A549 (cell line): Measurements from ENCODE around the gene PLEKHG4B.

Experiments used
- CHD2 ChIP-seq: fragments of 150-350 bp; IDR thresholded peaks from 2 replicates; pipeline ENCODE4 v1.6.1; 2014; ENCODE audit warnings: low read length; ENCODE audit not compliant: partially characterized antibody
- CTCF ChIP-seq: fragments of >200 bp; sonication (Bioruptor Twin); formaldehyde crosslinking; IDR thresholded peaks from 3 replicates; pipeline ENCODE4 v1.5.1; 2016
- EHMT2 ChIP-seq: fragments of 200-600 bp; sonication (generic); IDR thresholded peaks from 2 replicates; pipeline ENCODE4 v1.6.1; 2016; ENCODE audit warnings: antibody characterized with exemption, low read depth, mild to moderate bottlenecking, moderate library complexity
- EP300 ChIP-seq, 2 experiments: fragments of >200 bp; sonication (Bioruptor Twin); formaldehyde crosslinking; IDR thresholded peaks; 2 replicates in 1 of 2; 3 replicates in 1 of 2; pipeline ENCODE4 v1.6.1; 2016 to 2017
- JUN ChIP-seq, 2 experiments: fragments of >200 bp; sonication (Bioruptor Twin); formaldehyde crosslinking; IDR thresholded peaks; 2 replicates in 1 of 2; 3 replicates in 1 of 2; pipeline ENCODE4 v1.6.1; 2016 to 2017
- KDM1A ChIP-seq: fragments of 200-600 bp; sonication (generic); IDR thresholded peaks from 2 replicates; pipeline ENCODE4 v1.6.1; 2016; ENCODE audit warnings: low read depth, mild to moderate bottlenecking
- MAZ ChIP-seq: fragments of 150-350 bp; IDR thresholded peaks from 2 replicates; pipeline ENCODE4 v1.6.1; 2014; ENCODE audit warnings: antibody characterized with exemption, low read depth, low read length, borderline replicate concordance
- POLR2A ChIP-seq: IDR thresholded peaks from 2 replicates; pipeline ENCODE4 v1.6.1; 2012; ENCODE audit warnings: mild to moderate bottlenecking, low read length
- POLR2AphosphoS2 ChIP-seq: conservative IDR thresholded peaks from 2 replicates; pipeline ENCODE4 v1.6.1; 2012; ENCODE audit warnings: low read length, improper control_type of control experiment, inconsistent platforms
- RARB ChIP-seq: fragments of 250-450 bp; sonication (Bioruptor Pico); IDR thresholded peaks from 2 replicates; pipeline ENCODE4 v1.8.0; 2021; ENCODE audit warnings: mild to moderate bottlenecking, moderate library complexity
- USF2 ChIP-seq: fragments of 450-650 bp; IDR thresholded peaks from 2 replicates; pipeline ENCODE4 v1.6.1; 2014; ENCODE audit warnings: antibody characterized with exemption
- ZNF302 ChIP-seq: fragments of 250-450 bp; sonication (Bioruptor Pico); IDR thresholded peaks from 2 replicates; pipeline ENCODE4 v1.9.0; 2021; ENCODE audit warnings: inconsistent platforms, mild to moderate bottlenecking, moderate library complexity
- TF ChIP-seq, protein P1 (sequence below): fragments of 250-450 bp; sonication (Bioruptor Pico); IDR thresholded peaks from 2 replicates; pipeline ENCODE4 v1.5.0; 2021; ENCODE audit warnings: mild to moderate bottlenecking, moderate library complexity, borderline replicate concordance
- TF ChIP-seq, protein P2 (sequence below): fragments of 200-600 bp; sonication (generic); IDR thresholded peaks from 2 replicates; pipeline ENCODE4 v1.6.1; 2016; ENCODE audit warnings: antibody characterized with exemption, mild to moderate bottlenecking, moderate library complexity

DNA sequence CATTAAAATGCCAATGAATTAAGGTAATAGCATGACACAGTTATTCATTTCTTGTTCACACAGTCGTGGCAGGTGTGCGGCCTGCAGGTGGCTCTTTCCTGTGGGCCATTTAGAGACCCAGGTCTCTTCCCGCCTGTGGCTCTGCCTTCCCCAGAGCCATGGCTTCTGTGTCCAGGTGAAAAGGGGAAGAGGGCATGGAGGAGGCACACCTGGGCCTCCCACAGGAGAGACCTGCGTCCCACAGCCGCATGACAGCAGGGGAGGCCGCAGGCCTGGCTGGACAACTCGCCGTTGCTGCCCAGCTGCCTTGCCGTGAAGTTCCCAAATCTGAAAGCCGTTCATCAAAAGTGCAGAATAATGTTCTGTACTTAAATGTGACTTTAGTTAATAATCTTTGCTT lies 14.4 kb upstream of the PLEKHG4B start:
- TF ChIP-seq, protein P1, sequence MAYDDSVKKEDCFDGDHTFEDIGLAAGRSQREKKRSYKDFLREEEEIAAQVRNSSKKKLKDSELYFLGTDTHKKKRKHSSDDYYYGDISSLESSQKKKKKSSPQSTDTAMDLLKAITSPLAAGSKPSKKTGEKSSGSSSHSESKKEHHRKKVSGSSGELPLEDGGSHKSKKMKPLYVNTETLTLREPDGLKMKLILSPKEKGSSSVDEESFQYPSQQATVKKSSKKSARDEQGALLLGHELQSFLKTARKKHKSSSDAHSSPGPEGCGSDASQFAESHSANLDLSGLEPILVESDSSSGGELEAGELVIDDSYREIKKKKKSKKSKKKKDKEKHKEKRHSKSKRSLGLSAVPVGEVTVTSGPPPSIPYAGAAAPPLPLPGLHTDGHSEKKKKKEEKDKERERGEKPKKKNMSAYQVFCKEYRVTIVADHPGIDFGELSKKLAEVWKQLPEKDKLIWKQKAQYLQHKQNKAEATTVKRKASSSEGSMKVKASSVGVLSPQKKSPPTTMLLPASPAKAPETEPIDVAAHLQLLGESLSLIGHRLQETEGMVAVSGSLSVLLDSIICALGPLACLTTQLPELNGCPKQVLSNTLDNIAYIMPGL (CRISPR knock-in tag) = no peak
- TF ChIP-seq CTCF (no peak), POLR2A (no peak), ZNF302 (no peak), CHD2 (no peak), KDM1A (no peak), RARB (CRISPR knock-in tag) (no peak), JUN (IDR thresholded peaks at IDR 0.05) (no peak), EHMT2 (no peak), USF2 (no peak), MAZ (no peak), EP300 (IDR thresholded peaks at IDR 0.05) (no peak), POLR2AphosphoS2 (no peak)
- TF ChIP-seq, protein P2, sequence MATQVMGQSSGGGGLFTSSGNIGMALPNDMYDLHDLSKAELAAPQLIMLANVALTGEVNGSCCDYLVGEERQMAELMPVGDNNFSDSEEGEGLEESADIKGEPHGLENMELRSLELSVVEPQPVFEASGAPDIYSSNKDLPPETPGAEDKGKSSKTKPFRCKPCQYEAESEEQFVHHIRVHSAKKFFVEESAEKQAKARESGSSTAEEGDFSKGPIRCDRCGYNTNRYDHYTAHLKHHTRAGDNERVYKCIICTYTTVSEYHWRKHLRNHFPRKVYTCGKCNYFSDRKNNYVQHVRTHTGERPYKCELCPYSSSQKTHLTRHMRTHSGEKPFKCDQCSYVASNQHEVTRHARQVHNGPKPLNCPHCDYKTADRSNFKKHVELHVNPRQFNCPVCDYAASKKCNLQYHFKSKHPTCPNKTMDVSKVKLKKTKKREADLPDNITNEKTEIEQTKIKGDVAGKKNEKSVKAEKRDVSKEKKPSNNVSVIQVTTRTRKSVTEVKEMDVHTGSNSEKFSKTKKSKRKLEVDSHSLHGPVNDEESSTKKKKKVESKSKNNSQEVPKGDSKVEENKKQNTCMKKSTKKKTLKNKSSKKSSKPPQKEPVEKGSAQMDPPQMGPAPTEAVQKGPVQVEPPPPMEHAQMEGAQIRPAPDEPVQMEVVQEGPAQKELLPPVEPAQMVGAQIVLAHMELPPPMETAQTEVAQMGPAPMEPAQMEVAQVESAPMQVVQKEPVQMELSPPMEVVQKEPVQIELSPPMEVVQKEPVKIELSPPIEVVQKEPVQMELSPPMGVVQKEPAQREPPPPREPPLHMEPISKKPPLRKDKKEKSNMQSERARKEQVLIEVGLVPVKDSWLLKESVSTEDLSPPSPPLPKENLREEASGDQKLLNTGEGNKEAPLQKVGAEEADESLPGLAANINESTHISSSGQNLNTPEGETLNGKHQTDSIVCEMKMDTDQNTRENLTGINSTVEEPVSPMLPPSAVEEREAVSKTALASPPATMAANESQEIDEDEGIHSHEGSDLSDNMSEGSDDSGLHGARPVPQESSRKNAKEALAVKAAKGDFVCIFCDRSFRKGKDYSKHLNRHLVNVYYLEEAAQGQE = no peak
